Peyer's patch (tissue), 4 donors: ENCODE results near the gene TKFC.

ENCODE experiments used
- CTCF ChIP-seq, 6 experiments: fragments of 450-650 bp in 4 of 6; fragments of 200-600 bp in 2 of 6; sonication (generic) in 1 of 6; IDR thresholded peaks; one replicate each; pipeline ENCODE4 v1.5.1; 2017 to 2019; ENCODE audit warnings: antibody characterized with exemption in 6 of 6, mild to moderate bottlenecking in 3 of 6, moderate library complexity in 1 of 6
- POLR2A ChIP-seq, 2 donors: fragments of 450-650 bp; IDR thresholded peaks; one replicate each; pipeline ENCODE4 v1.5.1; 2017; ENCODE audit warnings: antibody characterized with exemption in 2 of 2, mild to moderate bottlenecking in 2 of 2, moderate library complexity in 2 of 2

- no peak for TF ChIP-seq CTCF (IDR thresholded peaks at IDR 0.05)
- no peak for TF ChIP-seq POLR2A (IDR thresholded peaks at IDR 0.05)
These were observed 3.2 kb upstream of the TKFC start for GRCh38 chr11:61329871-61330270.
